ENCODE measurements around the gene RGS16. TPM values are rescaled to one million over a fixed set of nuclear protein-coding genes. Genes with fewer than 3 reads are reported as not detected.

The RGS16 gene
- total and polyA plus RNA-seq, 2 of the 13 experiments (the other 11 are each of a cell fraction or from before 2014, with no cell fraction given), result not detected

DNA sequence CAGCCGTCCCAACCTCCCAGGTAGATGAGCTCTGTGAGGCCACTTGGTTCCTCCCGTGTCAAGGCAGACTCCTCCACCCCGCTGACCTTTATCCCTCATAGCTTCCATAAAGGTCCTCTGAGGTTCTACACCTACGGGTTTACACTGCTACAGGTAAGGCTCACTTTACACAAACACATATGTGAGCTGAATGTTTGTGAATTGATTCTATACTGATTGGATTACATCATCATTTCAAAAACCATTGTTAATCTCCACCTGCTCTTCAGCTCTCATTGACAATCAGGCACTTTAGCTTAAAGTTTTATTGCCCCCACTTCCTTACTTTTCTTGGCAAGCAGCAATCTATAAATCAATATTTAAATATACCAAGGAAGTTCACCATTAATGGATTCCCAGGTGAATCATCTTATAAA is 12.8 kb upstream of the RGS16 start:
- WGBS (ENCODE audit: low lambda C conversion rate), result 0% methylated on average over 4 of the region's 4 CpGs
- POLR2A ChIA-PET, result no interaction called here

GRCh38 chr1:182616130-182617013 is 12.2 kb upstream of the RGS16 start:
- FAIRE-seq (no peak), ATAC-seq (no peak; the same call in 2 of the 3 replicates), DNase-seq (ENCODE audit: low spot score) (no peak)
- no peaks in the 10 kb centered on the region for H3K79me2 ChIP-seq (ENCODE audit: insufficient read depth, low read length)
- no TSS peak for BruUV-seq (replicated peaks)
- ChIA-PET CTCF (ENCODE audit: low intra/inter-chr PET ratio, low total read pairs) (no interaction called here), POLR2A (no interaction called here)
- H3K4me3 ChIP-seq (replicated peaks in 1 of 3; ENCODE audit: insufficient read depth in 1 of 3, low read depth in 2 of 3, low read length in 3 of 3), result no peak overlapping the region
- no peaks in the 10 kb centered on the region for H3K9me3 ChIP-seq (ENCODE audit: low read length)
- in situ Hi-C loops (cut with HindIII; ENCODE audit: extremely low pct_ligation_motif_present, low pct_unique_long_range_greater_than_20kb) (no loop called here), intact Hi-C loops (cut with micrococcal nuclease; ENCODE audit: unreplicated experiment) (no loop called here)
- no peak overlapping the region for H3K27ac ChIP-seq (ENCODE audit: extremely low read length, insufficient read depth, low read length)
- no peaks in the 10 kb centered on the region for H3K36me3 ChIP-seq (replicated peaks in 1 of 2; ENCODE audit: control insufficient read depth in 1 of 2, insufficient read depth in 2 of 2, low read length in 2 of 2)
- H3K4me1 ChIP-seq (ENCODE audit: insufficient read depth, low read length), result 0 out of 2 replicates have a peak, but pooled peaks cover 7% of the 10 kb centered on the region
- no peak overlapping the region for H3K4me2 ChIP-seq (ENCODE audit: low read depth, low read length)
- no peak overlapping the region for H2AFZ ChIP-seq (ENCODE audit: low read length)
- peaks cover 2 to 47% of the 10 kb centered on the region in 2 experiments for H3K27me3 ChIP-seq (ENCODE audit: control insufficient read depth in 1 of 2, insufficient read depth in 2 of 2, low read length in 2 of 2)
- H4K20me1 ChIP-seq (ENCODE audit: insufficient read depth, low read length), result no peaks in the 10 kb centered on the region
- no peak overlapping the region for H3K9ac ChIP-seq (ENCODE audit: insufficient read depth, low read depth, low read length)
- 4% methylated on average over 15 of the region's 17 CpGs for WGBS (ENCODE audit: low lambda C conversion rate)
- TF ChIP-seq NCOA1 (CRISPR knock-in tag; IDR thresholded peaks at IDR 0.05) (no peak), ZNF121 (CRISPR knock-in tag; IDR thresholded peaks at IDR 0.05) (no peak), ZNF746 (CRISPR knock-in tag; IDR thresholded peaks at IDR 0.05) (no peak), ZNF615 (CRISPR knock-in tag; IDR thresholded peaks at IDR 0.05; ENCODE audit: borderline replicate concordance) (no peak), MAX (IDR thresholded peaks at IDR 0.05) (no peak), KDM5A (IDR thresholded peaks at IDR 0.05; ENCODE audit: borderline replicate concordance, low read length) (no peak), SATB2 (CRISPR knock-in tag; IDR thresholded peaks at IDR 0.05) (no peak), ZNF296 (CRISPR knock-in tag; conservative IDR thresholded peaks at IDR 0.05) (no peak), SAFB2 (CRISPR knock-in tag; IDR thresholded peaks at IDR 0.05; ENCODE audit: borderline replicate concordance, low read depth) (no peak), ZNF225 (CRISPR knock-in tag; IDR thresholded peaks at IDR 0.05) (no peak)
- TF ChIP-seq, protein P1, sequence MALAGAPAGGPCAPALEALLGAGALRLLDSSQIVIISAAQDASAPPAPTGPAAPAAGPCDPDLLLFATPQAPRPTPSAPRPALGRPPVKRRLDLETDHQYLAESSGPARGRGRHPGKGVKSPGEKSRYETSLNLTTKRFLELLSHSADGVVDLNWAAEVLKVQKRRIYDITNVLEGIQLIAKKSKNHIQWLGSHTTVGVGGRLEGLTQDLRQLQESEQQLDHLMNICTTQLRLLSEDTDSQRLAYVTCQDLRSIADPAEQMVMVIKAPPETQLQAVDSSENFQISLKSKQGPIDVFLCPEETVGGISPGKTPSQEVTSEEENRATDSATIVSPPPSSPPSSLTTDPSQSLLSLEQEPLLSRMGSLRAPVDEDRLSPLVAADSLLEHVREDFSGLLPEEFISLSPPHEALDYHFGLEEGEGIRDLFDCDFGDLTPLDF (CRISPR knock-in tag; IDR thresholded peaks at IDR 0.05), result no peak
- TF ChIP-seq, protein P2, sequence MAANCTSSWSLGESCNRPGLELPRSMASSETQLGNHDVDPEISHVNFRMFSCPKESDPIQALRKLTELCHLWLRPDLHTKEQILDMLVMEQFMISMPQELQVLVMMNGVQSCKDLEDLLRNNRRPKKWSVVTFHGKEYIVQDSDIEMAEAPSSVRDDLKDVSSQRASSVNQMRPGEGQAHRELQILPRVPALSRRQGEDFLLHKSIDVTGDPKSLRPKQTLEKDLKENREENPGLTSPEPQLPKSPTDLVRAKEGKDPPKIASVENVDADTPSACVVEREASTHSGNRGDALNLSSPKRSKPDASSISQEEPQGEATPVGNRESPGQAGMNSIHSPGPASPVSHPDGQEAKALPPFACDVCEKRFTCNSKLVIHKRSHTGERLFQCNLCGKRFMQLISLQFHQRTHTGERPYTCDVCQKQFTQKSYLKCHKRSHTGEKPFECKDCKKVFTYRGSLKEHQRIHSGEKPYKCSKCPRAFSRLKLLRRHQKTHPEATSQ (CRISPR knock-in tag; IDR thresholded peaks at IDR 0.05; ENCODE audit: borderline replicate concordance), result no peak

More for the DNA sequence above, 12.8 kb upstream of the RGS16 start:
- Histone ChIP-seq H3K4me1 (ENCODE audit: insufficient read depth, low read length) (0 out of 2 replicates have a peak, but pooled peaks cover 7% of the 10 kb centered on the region), H3K79me2 (ENCODE audit: insufficient read depth, low read length) (no peaks in the 10 kb centered on the region), H3K27me3 (ENCODE audit: control insufficient read depth in 1 of 2, insufficient read depth in 2 of 2, low read length in 2 of 2) (peaks cover 2 to 47% of the 10 kb centered on the region in 2 experiments), H3K36me3 (replicated peaks in 1 of 2; ENCODE audit: control insufficient read depth in 1 of 2, insufficient read depth in 2 of 2, low read length in 2 of 2) (no peaks in the 10 kb centered on the region), H3K27ac (ENCODE audit: extremely low read length, insufficient read depth, low read length) (no peak overlapping the region), H3K4me3 (replicated peaks in 1 of 3; ENCODE audit: insufficient read depth in 1 of 3, low read depth in 2 of 3, low read length in 3 of 3) (no peak overlapping the region), H3K9ac (ENCODE audit: insufficient read depth, low read depth, low read length) (no peak overlapping the region), H2AFZ (ENCODE audit: low read length) (no peak overlapping the region), H3K4me2 (ENCODE audit: low read depth, low read length) (no peak overlapping the region), H3K9me3 (ENCODE audit: low read length) (no peaks in the 10 kb centered on the region), H4K20me1 (ENCODE audit: insufficient read depth, low read length) (no peaks in the 10 kb centered on the region)
- no TSS peak for BruUV-seq (replicated peaks)
- TF ChIP-seq KLF15 (CRISPR knock-in tag; IDR thresholded peaks at IDR 0.05; ENCODE audit: borderline replicate concordance), result no peak
- peak; percentile 85 for TF ChIP-seq ATF7 (IDR thresholded peaks at IDR 0.05)
- TF ChIP-seq ATF7 (CRISPR knock-in tag; IDR thresholded peaks at IDR 0.05), result no peak
- DNase-seq (ENCODE audit: low spot score) (no peak), ATAC-seq (no peak), FAIRE-seq (no peak)
- intact Hi-C loops (cut with micrococcal nuclease; ENCODE audit: unreplicated experiment), result no loop called here
- in situ Hi-C loops (cut with HindIII; ENCODE audit: extremely low pct_ligation_motif_present, low pct_unique_long_range_greater_than_20kb), result no loop called here
- CTCF ChIA-PET (ENCODE audit: low intra/inter-chr PET ratio, low total read pairs), result no interaction called here
